Upper lobe of left lung (tissue), 4 donors: ENCODE measurements around the gene TUSC1.

Experiments used
- POLR2A ChIP-seq, 4 donors: fragments of 450-650 bp; IDR thresholded peaks; one replicate each; pipeline ENCODE4 v1.5.1; 2016 to 2017; ENCODE audit warnings: antibody characterized with exemption in 4 of 4, mild to moderate bottlenecking in 2 of 4
- TF ChIP-seq, protein P1 (sequence below), 6 experiments: fragments of 450-650 bp in 4 of 6; fragments of 200-600 bp in 2 of 6; sonication (generic) in 2 of 6; IDR thresholded peaks; one replicate each; pipeline ENCODE4 v1.5.1; 2016 to 2019; ENCODE audit warnings: antibody characterized with exemption in 6 of 6

DNA sequence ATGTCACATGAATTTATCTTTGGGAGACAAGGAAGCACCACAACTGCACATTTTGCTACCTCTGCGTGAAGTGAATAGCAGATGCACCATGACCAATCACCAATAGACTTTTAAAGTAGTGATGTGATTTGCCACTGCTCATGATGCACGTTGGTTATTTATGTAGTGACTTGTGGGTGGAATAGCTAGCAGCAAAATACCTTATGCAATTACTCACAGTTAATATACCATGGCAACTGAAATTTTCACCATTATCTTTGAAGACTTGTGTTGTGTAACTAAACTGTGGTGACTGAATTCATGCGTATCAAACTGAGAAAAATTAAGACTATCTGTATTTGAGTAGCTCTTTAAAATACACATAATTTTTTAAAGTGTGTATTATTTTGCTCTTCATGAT, 46.2 kb upstream of the TUSC1 start:
- TF ChIP-seq, protein P1, sequence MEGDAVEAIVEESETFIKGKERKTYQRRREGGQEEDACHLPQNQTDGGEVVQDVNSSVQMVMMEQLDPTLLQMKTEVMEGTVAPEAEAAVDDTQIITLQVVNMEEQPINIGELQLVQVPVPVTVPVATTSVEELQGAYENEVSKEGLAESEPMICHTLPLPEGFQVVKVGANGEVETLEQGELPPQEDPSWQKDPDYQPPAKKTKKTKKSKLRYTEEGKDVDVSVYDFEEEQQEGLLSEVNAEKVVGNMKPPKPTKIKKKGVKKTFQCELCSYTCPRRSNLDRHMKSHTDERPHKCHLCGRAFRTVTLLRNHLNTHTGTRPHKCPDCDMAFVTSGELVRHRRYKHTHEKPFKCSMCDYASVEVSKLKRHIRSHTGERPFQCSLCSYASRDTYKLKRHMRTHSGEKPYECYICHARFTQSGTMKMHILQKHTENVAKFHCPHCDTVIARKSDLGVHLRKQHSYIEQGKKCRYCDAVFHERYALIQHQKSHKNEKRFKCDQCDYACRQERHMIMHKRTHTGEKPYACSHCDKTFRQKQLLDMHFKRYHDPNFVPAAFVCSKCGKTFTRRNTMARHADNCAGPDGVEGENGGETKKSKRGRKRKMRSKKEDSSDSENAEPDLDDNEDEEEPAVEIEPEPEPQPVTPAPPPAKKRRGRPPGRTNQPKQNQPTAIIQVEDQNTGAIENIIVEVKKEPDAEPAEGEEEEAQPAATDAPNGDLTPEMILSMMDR (IDR thresholded peaks at IDR 0.05), result no peak
- no peak for TF ChIP-seq POLR2A (IDR thresholded peaks at IDR 0.05)
